Fibroblast of skin of right quadriceps (primary cell): ENCODE measurements around the gene TPM3.
"Not testable (repeated sequence)": the region's sequence is repeated elsewhere in the genome, so short reads cannot be mapped to it uniquely, and the experiment has no call there.

Experiments used
- DNase-seq: peaks from one replicate; pipeline ENCODE4 v3.0.0-alpha.2; 2013

TPM3 gene

DNA sequence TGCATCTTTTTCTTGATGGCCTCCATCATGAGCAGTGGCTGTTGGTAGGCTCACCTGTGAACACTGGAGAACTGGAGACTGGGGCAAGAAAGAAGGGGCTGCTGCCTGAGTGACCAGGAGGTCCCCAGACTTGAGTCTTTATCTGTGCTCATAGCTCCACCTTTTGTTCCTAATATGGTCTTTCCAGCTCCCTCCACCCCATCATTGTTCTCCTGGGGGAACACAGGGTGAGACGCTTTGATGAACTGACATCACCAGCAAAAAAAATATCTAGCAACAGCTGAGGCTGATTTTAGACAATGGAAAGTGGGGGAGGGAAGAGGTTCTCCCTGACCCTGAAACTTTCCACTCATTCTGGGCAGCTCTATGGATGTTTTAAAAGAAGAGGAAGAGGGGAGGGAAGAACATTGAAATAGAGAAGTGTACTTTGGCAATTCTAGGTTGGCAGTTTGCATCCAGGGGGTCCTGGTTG lies at the start of gene TPM3:
Gene TPM3 (minus strand): TSS at position 111 of the 472 bp plus-strand sequence. CDS start 82 bp downstream, at position 29.
- no peak for DNase-seq

- DNase-seq: no peak
Observed at GRCh38 chr1:154240294-154240833, 48.5 kb upstream of the TPM3 start.

DNA sequence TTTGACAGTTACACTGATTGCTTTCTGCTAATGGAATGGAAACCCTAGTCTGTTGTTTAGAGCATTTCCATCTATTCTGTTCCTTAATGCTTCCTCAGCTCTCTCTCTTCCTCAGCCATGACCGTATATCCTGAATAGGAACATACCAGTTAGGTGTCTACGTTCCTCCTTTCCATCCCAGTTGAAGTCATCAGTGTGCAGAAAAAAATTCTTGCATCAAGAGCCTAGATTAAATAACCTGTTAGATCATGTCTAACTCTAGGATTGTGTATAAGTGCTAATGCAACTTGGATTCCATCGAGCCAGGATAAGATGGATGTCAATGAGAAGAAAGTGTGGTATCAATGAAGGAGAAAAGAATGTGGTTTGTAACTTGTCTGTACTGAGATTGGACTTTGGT lies 47.6 kb upstream of the TPM3 start:
- no peak for DNase-seq

- DNase-seq: no peak
Observed at GRCh38 chr1:154237880-154238506, 46.1 kb upstream of the TPM3 start.

DNA sequence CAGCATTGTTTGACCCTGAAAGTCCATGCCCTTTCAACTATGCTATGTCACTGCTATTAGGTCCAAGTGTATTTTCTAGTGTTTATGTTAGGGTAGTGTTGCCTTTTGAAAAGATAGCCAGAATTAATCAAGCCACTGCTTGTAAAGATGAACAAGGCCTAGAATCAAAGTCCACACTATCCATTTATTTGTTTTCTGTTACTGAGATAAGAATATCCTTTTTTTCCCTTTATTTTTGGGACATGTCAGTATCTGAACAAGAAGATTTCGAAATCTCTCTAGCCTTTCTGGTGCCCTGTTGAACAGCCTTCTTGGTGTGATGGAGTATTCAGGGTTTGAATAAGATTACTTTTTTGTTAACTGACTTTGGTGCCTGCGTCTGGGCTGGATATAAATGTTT lies 45.5 kb upstream of the TPM3 start:
- DNase-seq: no peak

GRCh38 chr1:154236855-154237254 lies 45.0 kb upstream of the TPM3 start:
- no peak for DNase-seq

GRCh38 chr1:154233127-154233526 lies 41.2 kb upstream of the TPM3 start:
- not testable (repeated sequence) for DNase-seq

GRCh38 chr1:154231112-154231511 lies 39.2 kb upstream of the TPM3 start:
- DNase-seq: not testable (repeated sequence)

DNA sequence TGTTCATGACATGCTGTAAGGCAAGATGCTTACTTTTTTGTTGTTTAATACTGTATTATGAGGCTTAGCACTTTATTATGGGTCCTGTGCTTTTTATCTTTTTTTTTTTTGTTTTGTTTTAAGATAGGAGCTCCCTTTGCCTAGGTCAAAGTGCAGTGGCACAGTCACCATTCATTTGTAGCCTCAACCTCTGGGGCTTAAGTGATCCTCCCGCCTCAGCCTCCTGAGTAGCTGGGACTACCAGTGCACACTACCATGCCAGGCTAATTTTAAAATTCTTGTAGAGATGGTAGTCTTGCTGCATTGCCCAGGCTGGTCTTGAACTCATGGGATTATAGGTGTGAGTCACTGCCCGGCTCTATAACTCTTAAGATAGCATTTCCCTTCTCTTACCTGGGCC lies 33.5 kb upstream of the TPM3 start:
- DNase-seq: no peak

DNA sequence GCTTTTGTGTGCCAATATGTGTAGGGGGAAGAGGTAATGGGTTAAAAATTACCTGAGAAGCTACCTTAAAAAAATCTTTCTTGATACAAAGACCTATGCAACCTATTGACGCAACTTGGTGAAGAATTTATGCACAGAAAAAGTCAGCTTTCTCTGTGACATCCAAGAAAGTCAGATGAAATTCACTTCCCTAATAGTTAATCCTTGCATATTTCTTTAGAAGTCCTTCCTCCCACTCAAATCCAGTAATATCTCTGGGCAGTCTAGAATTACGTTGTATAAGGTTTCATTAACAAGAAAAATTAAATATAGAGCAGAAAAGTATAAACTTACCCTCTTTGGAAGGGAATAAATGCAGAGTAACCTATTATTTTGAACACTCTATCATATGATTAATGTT lies 31.7 kb upstream of the TPM3 start:
- no peak for DNase-seq

DNA sequence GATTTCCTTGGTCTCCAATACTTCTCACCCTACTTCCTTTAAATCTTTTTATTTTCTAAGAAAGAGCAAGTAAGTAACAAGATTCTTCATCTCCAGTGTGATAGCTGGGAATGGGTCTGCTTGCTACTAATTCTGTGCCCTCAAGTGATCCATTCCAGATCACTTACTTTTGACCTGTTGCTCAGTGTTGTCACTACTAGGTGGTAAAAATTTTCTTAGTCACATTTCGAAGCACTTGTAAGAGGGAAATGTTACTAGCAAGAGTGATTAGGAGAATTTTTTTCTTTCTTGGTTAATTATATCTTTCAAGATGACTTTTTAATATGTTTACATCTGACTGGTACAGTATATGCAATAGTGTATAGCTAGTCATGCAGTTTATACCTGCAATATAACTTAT lies 31.0 kb upstream of the TPM3 start:
- no peak for DNase-seq

DNA sequence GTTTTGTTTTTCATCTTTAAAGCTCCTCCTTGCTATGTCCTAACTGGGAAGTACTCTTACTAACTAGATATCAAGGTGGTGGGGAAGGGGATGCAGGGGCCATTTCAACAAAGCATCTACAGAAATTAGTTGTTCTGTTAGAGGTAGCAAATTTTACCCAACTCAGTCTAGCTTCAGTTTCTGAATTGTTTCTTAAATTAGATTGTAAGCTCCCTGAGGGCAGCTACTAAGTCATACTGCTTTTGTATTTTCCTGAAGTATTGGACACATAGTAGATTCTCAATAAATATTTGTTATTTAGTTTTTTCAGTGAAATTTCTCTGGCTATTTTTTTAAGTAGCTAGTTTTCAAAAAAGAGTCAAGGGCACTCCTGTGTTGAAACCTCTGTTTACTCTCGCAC lies 30.6 kb upstream of the TPM3 start:
- DNase-seq: no peak

GRCh38 chr1:154221278-154222001 lies 29.5 kb upstream of the TPM3 start:
- peak; percentile 64 for DNase-seq

DNA sequence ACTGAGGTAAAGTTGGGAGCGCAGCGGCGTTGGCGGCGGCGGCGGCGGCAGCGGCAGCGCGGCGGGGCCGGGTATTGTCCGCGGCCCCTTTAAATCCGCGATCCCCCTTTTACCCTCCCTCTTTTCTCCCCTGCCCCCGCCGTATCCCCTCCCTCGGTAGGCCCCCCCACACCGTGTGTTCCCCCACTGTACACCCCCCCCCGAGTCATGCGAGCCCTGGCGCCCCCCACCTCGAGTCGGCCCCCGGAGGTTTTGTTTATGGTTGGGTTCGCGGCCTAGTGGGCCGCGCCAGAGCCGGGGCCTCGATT lies 29.0 kb upstream of the TPM3 start:
- no peak for DNase-seq

DNA sequence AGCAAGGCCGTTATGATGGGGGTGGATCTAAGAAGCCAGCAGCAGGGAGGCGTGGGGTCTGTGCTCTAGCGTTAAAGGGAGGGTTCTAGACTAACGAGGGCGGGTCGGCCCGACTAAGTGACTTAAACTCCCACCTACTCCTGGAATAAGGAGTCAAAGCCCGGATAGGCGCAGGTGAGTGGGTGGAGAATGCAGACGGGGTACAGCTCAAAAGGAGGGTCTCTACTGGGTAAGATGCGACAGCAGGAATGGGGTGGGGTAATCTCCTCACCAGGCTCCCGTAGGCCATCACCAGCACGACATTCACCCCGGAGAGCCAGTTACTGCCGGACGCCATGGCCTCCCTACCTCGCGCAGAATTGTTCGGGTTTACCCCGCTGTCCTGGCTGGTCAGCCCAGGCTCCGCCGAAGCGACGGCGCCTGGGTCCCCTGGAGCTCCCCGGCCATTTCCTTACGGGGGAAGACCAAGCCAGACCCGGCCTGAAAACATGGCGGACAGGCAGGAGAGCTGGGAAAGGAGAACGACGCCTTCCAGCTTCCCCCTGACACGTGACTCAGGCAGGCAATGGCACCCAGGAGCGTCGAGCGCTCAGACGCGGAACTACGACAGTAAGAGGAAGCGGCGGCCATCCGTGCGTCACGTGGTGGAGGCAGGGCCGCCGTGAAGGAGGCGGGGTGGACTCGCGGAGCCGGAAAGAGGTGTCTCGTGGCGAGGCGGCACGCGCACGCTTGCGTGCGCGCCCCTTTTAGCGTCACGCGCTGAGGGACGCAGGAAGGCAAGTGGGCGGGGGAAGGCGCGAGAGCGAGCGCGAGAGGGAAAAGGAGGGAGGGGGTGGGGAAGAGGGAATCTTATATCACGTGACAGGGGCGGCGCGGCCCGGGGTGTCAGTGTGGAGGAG lies 28.4 kb upstream of the TPM3 start, which contains the start of gene UBAP2L:
Gene UBAP2L (plus strand): TSS at position 885 of the 899 bp plus-strand sequence. CDS start 4,169 bp downstream, outside the sequence.
- peak; percentile 100 for DNase-seq

DNA sequence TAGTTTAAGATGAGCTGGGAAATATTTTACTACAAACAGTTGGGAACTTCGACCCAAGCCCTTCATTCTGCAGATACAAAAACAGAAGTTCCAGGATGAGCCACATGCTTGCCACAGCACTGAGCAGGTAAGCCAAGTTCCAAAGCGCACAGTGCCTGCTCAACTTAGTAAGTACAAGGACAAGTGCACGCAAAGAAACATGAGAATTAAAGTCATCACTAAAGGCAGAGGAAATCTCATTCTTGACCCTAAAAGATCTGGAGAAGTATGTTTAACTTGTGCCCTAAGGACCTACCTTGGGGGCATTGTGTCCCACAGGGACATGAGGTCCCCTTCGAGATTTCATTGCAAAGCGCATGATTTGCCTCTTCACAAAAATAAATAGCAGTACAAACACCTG lies 27.6 kb upstream of the TPM3 start:
- no peak for DNase-seq

- no peak for DNase-seq
Observed at GRCh38 chr1:154218545-154218944, 26.6 kb upstream of the TPM3 start.

DNA sequence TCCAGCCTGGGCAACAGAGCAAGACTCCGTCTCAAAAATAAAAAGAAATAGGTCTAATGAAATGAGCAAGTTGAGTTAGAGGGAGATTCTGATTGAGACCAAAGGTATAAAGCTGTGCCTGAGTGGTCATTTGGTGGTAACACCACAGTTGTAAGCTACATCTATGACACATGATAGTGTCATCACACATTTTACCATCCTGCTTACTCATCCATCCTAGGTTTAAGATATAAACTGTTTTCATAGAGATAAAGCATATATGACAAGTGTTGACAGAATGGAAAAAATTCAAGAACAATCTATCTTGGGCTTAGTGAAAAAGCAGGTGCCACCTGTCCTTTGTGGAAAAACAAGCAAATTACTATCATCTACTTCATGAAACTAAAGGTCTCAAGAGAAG lies 21.4 kb upstream of the TPM3 start:
- DNase-seq: peak; percentile 23

GRCh38 chr1:154212083-154212482 lies 20.2 kb upstream of the TPM3 start:
- DNase-seq: no peak

- no peak for DNase-seq
Observed at GRCh38 chr1:154208677-154209388, 16.9 kb upstream of the TPM3 start.

DNA sequence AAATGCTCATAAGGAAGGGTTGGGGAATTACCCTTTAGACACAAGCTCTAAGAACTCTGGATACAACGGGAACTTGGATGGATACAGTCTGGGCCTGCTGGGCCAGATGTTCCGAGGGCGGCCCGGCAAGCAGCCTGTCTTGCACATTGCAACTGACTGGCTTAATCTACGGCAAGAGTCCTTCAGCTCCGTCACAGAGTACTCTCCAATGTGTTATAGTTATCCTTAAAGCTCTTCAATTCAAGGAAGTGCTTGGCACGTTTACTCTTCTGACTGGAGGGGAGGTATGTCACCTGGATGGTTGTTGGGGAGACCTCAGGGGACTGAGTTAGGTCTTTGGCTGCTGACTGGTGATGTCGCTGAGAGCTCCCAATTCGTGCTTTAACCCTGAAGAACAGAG lies 15.4 kb upstream of the TPM3 start:
- no peak for DNase-seq

GRCh38 chr1:154206196-154206595 lies 14.3 kb upstream of the TPM3 start, which contains the start of gene CFAP141:
Gene CFAP141, minus strand, starts transcription at chr1:154206333. Its CDS starts 26 bp downstream, at chr1:154206307.
- DNase-seq: no peak
